Esophagus muscularis mucosa (tissue), 3 donors: Measurements from ENCODE around the gene GTPBP3.

ENCODE experiments used
- CTCF ChIP-seq, 3 experiments: fragments of 200-600 bp in 2 of 3; fragments of 450-650 bp in 1 of 3; sonication (generic) in 2 of 3; IDR thresholded peaks; one replicate each; pipeline ENCODE4 v1.5.1; 2017 to 2019; ENCODE audit warnings: antibody characterized with exemption in 3 of 3, mild to moderate bottlenecking in 2 of 3, moderate library complexity in 1 of 3
- POLR2A ChIP-seq: fragments of 450-650 bp; IDR thresholded peaks from one replicate; pipeline ENCODE4 v1.6.1; 2017; ENCODE audit warnings: antibody characterized with exemption, moderate library complexity, mild to moderate bottlenecking, low read depth
- POLR2AphosphoS5 ChIP-seq, 2 donors: sonication (generic); formaldehyde crosslinking; IDR thresholded peaks; one replicate each; pipeline ENCODE4 v1.6.1; 2017; ENCODE audit warnings: antibody characterized with exemption in 2 of 2

DNA sequence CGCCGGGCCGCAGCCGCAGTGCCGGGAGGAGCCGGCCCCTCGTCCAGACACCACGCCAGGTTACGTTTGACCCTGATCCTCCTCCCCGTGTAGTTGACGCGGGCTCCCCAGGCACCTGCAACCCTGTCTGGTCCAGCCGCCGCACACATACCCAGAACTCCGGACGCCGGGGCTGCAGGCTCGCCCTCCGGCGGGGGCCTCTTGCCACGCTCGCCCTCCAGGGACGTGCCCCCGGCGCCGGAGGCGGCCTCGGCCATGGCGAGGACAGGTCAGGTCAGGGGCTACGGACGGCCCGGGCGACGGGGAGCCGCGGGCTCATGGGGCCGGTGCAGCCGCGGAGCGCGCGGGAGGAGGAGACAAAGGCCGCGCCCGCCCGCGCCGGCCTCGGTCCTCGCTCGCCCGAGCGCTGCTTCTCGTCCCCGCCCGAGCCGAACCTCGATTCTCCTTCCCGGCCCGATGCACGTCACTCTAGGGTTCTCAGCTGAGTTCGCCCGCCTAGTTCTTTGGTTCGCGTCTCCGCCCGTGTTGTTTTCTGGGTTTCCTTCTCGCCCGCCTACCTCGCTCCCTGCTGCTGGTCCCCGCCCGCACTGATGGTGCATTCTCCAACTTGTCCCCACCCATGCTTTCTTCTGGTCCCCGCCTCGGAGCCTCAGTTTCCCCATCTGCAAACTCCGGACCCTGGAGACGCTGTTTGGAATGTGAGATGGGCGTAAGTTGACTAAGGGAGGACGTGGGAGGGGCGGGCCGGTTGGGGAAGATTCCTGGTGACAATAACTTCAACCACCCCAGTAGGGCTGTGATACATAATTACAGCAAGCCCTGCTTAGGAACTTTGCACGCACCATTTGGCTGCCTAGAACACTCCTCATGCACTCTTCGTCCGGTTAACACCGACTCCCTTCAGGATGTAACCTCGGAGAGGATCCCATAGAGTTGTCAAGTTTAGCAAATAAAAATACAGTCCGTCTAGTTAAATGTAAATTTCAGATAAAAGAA, 2.6 kb upstream of the GTPBP3 start, which contains the start of gene ANO8:
- TF ChIP-seq POLR2A = no peak
- peak in 1 of 3 experiments; percentile 26 for TF ChIP-seq CTCF (IDR thresholded peaks at IDR 0.05)
- TF ChIP-seq POLR2AphosphoS5 (IDR thresholded peaks at IDR 0.05) = peak; percentile 60 to 86
